ENCODE data around the gene SPIB.

The SPIB gene

GRCh38 chr19:50419022-50419579 is 363 bp downstream of the SPIB start:
- no peak for DNase-seq (ENCODE audit: low read depth)

DNA sequence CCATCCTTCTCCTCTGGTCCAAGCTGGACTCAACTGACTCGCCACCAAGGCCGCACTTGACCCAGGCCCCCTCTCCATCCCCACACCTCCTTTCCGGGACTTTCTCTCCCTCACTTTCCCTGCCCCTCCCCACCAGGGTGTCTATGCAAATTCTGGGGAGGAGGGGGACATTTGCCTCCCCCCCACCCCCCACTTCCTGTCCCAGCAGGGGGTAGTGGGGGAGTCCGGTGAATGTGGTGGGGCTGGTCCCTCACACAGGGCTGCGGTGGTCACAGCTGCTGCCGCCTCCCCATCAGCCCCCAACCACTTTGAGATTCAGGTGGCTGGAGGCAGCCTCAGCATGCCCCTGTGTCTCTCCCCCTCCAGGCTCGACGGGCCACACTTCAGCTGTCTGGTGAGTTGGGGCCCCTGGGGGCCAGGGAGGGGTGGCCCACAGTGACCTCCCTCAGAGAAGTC is 870 bp downstream of the SPIB start:
- DNase-seq (ENCODE audit: low read depth), result no peak

- no peak for DNase-seq (ENCODE audit: low read depth)
Measured at GRCh38 chr19:50420127-50420526, 1.4 kb downstream of the SPIB start.

DNA sequence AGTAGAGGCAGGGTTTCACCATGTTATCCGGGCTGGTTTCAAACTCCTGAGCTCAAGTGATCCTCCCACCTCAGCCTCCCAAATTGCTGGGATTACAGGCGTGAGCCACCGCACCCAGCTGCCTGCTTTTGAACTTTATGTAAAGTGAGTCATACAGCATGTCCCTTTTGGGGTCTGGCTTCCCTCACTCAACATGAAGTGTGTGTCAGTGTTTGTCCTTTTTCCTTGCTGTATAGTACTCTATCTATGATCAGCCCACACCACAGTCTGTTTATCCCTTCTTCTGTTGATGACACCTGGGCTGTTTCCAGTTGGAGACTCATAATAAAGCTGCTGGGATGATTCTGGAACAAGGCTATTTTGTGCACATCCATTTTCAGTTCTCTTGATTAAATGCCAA is 2.1 kb downstream of the SPIB start:
- no peak for DNase-seq (ENCODE audit: low read depth)

GRCh38 chr19:50422397-50423278 is 3.9 kb downstream of the SPIB start:
- DNase-seq (ENCODE audit: low read depth), result no peak

DNA sequence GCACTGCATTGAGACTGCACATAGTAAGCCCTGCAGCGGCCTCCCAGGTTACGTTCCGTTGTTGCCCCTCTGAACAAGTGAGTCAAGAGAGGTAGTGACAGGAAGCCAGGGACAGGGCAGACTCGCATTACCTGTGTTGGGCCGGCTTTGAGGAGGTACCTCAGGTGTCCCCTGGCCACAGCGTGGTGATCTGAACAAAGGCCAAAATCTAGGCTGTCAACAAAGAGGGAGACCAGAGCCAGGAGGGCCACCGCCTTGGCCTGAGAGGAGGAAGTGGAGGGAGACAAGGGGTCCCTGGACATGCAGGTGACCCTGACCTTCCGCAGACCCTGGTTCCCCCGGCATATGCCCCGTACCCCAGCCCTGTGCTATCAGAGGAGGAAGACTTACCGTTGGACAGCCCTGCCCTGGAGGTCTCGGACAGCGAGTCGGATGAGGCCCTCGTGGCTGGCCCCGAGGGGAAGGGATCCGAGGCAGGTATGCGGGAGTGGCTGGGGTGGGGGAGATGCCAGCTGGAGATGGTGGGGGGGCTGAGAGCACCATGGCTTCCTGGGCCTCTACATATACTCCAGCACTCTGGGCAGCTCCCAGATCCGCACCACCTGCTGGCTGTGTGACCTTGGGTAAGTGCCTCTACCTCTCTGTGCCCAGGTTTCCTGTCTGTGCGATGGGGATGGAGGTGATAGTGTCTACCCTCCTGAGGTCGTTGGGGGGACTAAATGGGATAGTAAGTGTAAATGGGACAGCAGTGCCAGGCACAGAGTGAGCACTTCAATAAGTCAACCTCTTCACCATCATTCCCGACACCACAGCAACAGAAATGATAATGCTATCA is 4.8 kb downstream of the SPIB start:
- no peak for DNase-seq (ENCODE audit: low read depth)

DNA sequence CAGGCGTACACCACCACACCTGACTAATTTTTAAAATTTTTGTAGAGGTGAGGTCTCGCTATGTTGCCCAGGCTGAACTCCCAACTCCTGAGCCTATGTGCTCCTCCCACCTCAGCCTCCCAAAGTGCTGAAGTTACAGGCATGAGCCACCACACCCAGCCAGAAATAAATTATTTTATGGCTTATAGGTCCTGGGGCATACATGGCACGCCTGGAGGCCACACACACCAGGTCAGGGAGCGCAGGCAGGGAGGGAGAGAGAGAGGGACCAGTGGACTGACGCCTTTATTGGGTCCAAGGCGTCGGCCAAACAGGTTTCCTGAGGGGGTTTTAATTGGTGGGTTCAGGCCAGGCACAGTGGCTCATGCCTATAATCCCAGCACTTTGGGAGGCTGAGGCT is 6.8 kb downstream of the SPIB start:
- no peak for DNase-seq (ENCODE audit: low read depth)

- no peak for DNase-seq (ENCODE audit: low read depth)
Measured at GRCh38 chr19:50427318-50427925, 8.7 kb downstream of the SPIB start.

GRCh38 chr19:50427997-50428425 is 9.3 kb downstream of the SPIB start:
- no peak for DNase-seq (ENCODE audit: low read depth)

GRCh38 chr19:50428772-50429463 is 10.2 kb downstream of the SPIB start:
- DNase-seq (ENCODE audit: low read depth), result no peak

DNA sequence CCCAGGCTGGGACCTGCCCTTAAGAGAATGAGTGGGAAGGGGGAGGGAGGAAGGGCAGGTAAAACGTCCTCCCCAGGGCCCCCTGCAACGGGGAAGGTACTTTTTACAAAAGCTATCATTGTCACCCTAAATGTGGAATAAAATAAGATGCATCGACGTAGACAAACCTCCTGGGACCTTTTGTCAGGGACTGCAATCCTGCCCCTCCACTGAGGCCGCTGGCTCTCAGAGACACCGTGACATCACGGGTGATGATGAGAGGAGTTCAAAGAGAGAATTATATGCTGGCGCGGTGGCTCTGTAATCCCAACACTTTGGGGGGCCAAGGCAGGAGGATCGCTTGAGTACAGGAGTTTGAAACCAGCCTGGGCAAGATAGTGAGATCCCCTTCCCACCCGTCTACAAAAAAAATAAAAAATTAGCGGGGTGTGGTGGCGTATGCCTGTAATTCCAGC is 12.2 kb downstream of the SPIB start:
- no peak for DNase-seq (ENCODE audit: low read depth)

DNA sequence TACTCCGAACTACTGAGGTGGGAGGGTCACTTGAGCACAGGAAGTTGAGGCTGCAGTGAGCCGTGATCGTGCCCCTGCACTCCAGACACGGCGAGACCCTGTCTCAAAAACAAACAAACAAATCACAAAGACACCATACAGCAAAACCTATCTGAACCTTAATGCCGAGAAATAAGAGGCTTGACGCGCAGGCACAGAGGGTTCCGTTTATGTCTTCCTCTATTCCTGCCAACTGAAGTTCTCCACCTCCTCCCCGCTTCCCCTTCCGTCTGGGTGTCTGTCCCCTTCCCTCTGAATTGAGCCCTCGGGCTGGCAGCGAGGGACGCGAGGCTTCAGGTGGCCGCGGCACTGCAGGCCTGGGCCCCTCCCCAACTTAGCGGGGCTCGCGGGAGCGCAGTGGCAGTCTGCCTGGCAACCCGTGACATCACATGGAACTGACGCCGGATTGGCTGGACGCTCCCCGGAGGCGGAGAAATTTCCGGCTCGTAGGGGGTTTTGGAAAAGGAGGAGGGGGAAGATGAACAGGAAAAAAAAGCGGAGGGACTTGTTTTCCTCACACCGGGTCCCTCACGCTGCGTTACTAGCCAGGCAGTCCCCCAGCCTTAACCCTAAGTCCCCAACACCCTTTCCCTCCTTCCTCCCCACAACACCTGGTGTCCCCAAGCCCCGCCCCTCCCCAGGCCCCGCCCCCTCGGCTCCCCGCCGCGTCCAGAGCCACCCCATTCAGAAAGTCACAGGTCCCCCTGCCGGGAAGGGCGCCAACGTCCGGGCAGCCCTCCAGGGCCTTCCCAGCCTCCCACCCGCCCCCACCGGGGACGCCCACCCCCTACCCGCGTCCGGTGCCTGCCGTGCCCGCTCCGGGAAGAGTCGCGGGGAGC is 12.8 kb downstream of the SPIB start:
- peak; percentile 74 for DNase-seq (ENCODE audit: low read depth)

GRCh38 chr19:50432221-50433028 is 13.7 kb downstream of the SPIB start, which contains the start of gene MYBPC2:
Gene MYBPC2, plus strand, starts transcription at chr19:50432892. Its CDS starts 62 bp downstream, at chr19:50432954.
- no peak for DNase-seq (ENCODE audit: low read depth)

DNA sequence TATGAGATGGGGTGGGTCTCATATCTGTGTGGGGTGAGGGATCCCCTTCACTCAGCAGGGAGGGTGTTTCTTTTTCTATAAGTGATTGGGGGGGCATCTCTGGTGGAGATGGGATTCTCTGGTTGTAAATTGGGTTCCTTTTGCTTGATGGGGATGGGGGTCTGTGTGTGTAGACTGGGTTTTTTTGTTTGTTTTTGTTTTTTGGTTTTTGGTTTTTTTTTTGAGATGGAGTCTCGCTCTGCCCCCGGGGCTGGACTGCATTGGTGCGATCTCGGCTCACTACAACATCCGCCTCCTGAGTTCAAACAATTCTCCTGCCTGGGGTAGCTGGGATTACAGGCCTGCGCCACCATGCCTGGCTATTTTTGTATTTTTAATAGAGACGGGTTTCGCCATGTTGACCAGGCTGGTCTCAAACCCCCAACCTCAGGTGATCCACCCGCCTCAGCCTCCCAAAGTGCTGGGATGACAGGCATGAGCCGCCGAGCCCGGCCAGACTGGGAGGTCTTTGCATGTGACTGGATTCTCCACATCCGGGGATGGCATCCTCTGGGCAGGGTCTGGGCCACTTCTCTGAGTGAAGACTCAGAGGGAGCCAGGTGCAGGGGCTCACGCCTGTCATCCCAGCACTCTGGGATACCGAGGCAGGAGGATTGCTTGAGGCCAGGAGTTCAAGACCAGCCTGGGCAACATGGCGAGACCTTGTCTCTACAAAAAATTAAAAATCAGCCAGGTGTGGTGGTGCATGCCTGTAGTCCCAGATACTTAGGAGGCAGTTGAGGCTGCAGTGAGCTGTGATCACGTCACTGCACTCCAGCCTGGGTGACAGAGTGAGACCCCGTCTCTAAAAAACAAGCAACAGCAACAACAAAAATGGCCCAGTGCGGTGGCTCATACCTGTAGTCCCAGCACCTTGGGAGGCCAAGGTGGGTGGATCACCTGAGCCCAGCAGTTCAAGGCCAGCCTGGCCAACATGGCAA is 14.8 kb downstream of the SPIB start:
- no peak for DNase-seq (ENCODE audit: low read depth)

DNA sequence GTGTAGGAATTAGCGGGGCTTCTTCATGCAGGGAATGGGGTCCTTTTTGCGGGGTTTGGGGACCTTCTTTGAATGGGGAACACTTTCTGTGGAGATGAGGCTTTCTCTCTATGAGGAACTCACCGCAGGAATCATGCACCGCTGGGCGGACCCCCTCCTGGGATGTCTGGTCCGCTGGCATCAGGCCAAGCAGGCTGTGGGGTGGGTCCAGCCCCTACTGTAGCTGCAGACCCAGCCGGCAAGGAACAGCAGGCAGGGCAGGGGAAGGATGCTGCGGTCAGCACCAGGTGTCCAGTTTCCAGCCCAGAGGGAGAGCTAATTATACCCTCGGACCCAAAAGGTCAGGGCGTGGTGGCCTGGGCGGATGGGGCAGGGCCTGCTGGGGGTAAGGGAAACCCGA is 15.8 kb downstream of the SPIB start:
- DNase-seq (ENCODE audit: low read depth), result no peak

DNA sequence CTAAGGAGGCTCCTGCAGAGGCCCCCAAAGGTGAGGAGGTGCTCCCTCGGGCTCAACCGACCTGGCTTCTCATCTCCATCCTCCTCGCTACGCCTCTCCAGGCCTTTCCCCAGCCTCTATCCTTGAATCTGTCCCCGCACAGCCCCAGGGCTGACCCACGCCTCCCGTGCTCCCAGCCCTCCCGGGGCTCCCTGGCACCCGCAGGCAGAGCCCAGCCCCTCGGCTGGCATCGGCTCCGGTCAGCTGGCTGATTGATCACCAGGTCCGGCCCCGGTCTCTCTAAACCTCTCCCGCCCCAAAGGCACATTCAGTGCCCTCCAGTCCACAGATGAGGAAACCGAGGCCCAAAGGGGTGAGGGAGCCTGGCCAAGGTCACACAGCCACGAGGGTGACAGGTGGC is 16.5 kb downstream of the SPIB start:
- DNase-seq (ENCODE audit: low read depth), result no peak

- DNase-seq (ENCODE audit: low read depth), result no peak
Measured at GRCh38 chr19:50435627-50436026, 16.9 kb downstream of the SPIB start.

- no peak for DNase-seq (ENCODE audit: low read depth)
Measured at GRCh38 chr19:50437862-50438449, 19.2 kb downstream of the SPIB start.

Data from stimulated activated CD8-positive, alpha-beta memory T cell treated with anti-CD3 and anti-CD28 coated beads, Interleukin-4, amount 100 ng/mL, for 24 hours (primary cell).